HG03060 (cell line): Measurements from ENCODE around the gene RNF5.
A peak's percentile ranks its signal among the peaks of the same experiment; 100 is the strongest.
"Not testable (repeated sequence)": the region's sequence is repeated elsewhere in the genome, so short reads cannot be mapped to it uniquely, and the experiment has no call there.

Source experiments
- ATAC-seq: cut with Tn5 transposase; IDR thresholded peaks from one replicate; pipeline ENCODE4 v1.9.1; 2021; ENCODE audit warnings: low read depth, moderate number of reproducible peaks; ENCODE audit not compliant: unreplicated experiment

RNF5 gene

GRCh38 chr6:32177788-32178546 lies at the start of gene RNF5:
Gene RNF5, plus strand, starts transcription at chr6:32178405. Its CDS starts 107 bp downstream, at chr6:32178512.
- ATAC-seq, result peak; percentile 86

- no peak for ATAC-seq
Observed at GRCh38 chr6:32128751-32129296, 49.4 kb upstream of the RNF5 start.

- ATAC-seq, result no peak
Observed at GRCh38 chr6:32129297-32130088, 48.7 kb upstream of the RNF5 start.

- ATAC-seq, result no peak
Observed at GRCh38 chr6:32131439-32131948, 46.7 kb upstream of the RNF5 start.

GRCh38 chr6:32132110-32132509 lies 46.1 kb upstream of the RNF5 start:
- no peak for ATAC-seq

GRCh38 chr6:32133786-32134185 lies 44.4 kb upstream of the RNF5 start:
- ATAC-seq, result no peak

GRCh38 chr6:32137454-32137853 lies 40.8 kb upstream of the RNF5 start:
- no peak for ATAC-seq

GRCh38 chr6:32139590-32139989 lies 38.6 kb upstream of the RNF5 start:
- no peak for ATAC-seq

- no peak for ATAC-seq
Observed at GRCh38 chr6:32140420-32141046, 37.7 kb upstream of the RNF5 start.

- ATAC-seq, result not testable (repeated sequence)
Observed at GRCh38 chr6:32144238-32144637, 34.0 kb upstream of the RNF5 start.

- no peak for ATAC-seq
Observed at GRCh38 chr6:32146287-32146686, 31.9 kb upstream of the RNF5 start.

- no peak for ATAC-seq
Observed at GRCh38 chr6:32146687-32147086, 31.5 kb upstream of the RNF5 start.

- no peak for ATAC-seq
Observed at GRCh38 chr6:32147401-32148132, 30.6 kb upstream of the RNF5 start.

- no peak for ATAC-seq
Observed at GRCh38 chr6:32148289-32149091, 29.7 kb upstream of the RNF5 start.

GRCh38 chr6:32149092-32149755 lies 29.0 kb upstream of the RNF5 start:
- no peak for ATAC-seq

GRCh38 chr6:32149932-32150870 lies 28.0 kb upstream of the RNF5 start:
- ATAC-seq, result no peak

- no peak for ATAC-seq
Observed at GRCh38 chr6:32151181-32151862, 26.9 kb upstream of the RNF5 start.
